ENCODE results near the gene C11orf86. TPM values are rescaled to one million over a fixed set of nuclear protein-coding genes. Genes with fewer than 3 reads are reported as not detected.

The C11orf86 gene
- total and polyA plus RNA-seq, 10 of the 15 experiments (the other 5 are each of a cell fraction or from before 2014, with no cell fraction given), result not detected

- ChIA-PET SMC1A (ENCODE audit: uncharacterized antibody, unreplicated experiment) (no interaction called here), CTCF (interaction anchor here (0.6 to 1.0 kb wide), 2 partner anchors 15 to 17 kb away, joined by 3 read pairs; no protein-coding TSS in a partner anchor), RAD21 (ENCODE audit: unreplicated experiment) (interaction anchor here (0.6 kb wide), 1 partner anchor 263 kb away, joined by 3 read pairs; no protein-coding TSS in a partner anchor), POLR2A (interaction anchor here (0.6 kb wide), 1 partner anchor 1017 kb away, joined by 3 read pairs; no protein-coding TSS in a partner anchor)
- intact Hi-C loops (cut with micrococcal nuclease; ENCODE audit: unreplicated experiment), result no loop called here
- in situ Hi-C loops (cut with MboI), result no loop called here
- 56% methylated on average over 13 of the region's 14 CpGs for WGBS (ENCODE audit: insufficient coverage, insufficient replicate concordance, low lambda C conversion rate, missing lambda C conversion rate)
- FAIRE-seq, result no peak
- Histone ChIP-seq H3K4me2 (ENCODE audit: control insufficient read depth, insufficient read depth) (no peak overlapping the region), H3K36me3 (ENCODE audit: control insufficient read depth in 2 of 2, insufficient read depth in 2 of 2, low read length in 1 of 2) (no peaks in the 10 kb centered on the region), H3K4me1 (ENCODE audit: control insufficient read depth, insufficient read depth, low read length) (no peaks in the 10 kb centered on the region), H3K9me3 (replicated peaks; ENCODE audit: control insufficient read depth, insufficient read depth, low read length) (no peaks in the 10 kb centered on the region), H3K27me3 (replicated peaks in 1 of 2; ENCODE audit: control insufficient read depth in 2 of 2, insufficient read depth in 2 of 2, low read length in 1 of 2) (no peaks in the 10 kb centered on the region), H2AFZ (ENCODE audit: control insufficient read depth, low read depth, low read length) (peak overlapping the region; percentile 70), H3K27ac (ENCODE audit: control insufficient read depth, insufficient read depth) (no peak overlapping the region), H3K4me3 (no peak overlapping the region), H4K20me1 (ENCODE audit: control insufficient read depth, insufficient read depth) (no peaks in the 10 kb centered on the region), H3K79me2 (ENCODE audit: control insufficient read depth, insufficient read depth, low read length) (no peaks in the 10 kb centered on the region), H3K9ac (ENCODE audit: control insufficient read depth, insufficient read depth, low read length) (no peak overlapping the region)
- ATAC-seq, result peak; percentile 53
- no TSS peak for BruUV-seq (replicated peaks)
- DNase-seq (ENCODE audit: low read depth, low spot score), result no peak
- no peak for TF ChIP-seq SMAD1 (IDR thresholded peaks at IDR 0.05; ENCODE audit: low read depth, partially characterized antibody)
- peak; percentile 84 for TF ChIP-seq USF1 (IDR thresholded peaks at IDR 0.05; ENCODE audit: borderline replicate concordance, extremely low read length, insufficient read depth, low read depth, low read length)
- peak; percentile 39; the same call in 1 of the 2 replicates for TF ChIP-seq ATF3 (IDR thresholded peaks at IDR 0.05; ENCODE audit: borderline replicate concordance, extremely low read depth, low read depth, low read length)
- TF ChIP-seq CTCF (IDR thresholded peaks at IDR 0.05 in 2 of 3, conservative IDR thresholded peaks at IDR 0.05 in 1 of 3; ENCODE audit: control insufficient read depth in 2 of 3, extremely low read depth in 1 of 3, insufficient read depth in 1 of 3, low read depth in 3 of 3, low read length in 3 of 3), result no peak
- TF ChIP-seq YY1 (IDR thresholded peaks at IDR 0.05; ENCODE audit: low read depth, low read length), result peak; percentile 90
- no peak for TF ChIP-seq IRF4 (IDR thresholded peaks at IDR 0.05; ENCODE audit: low read depth, low read length)
- TF ChIP-seq NFYB (IDR thresholded peaks at IDR 0.05; ENCODE audit: insufficient read depth, low read depth, low read length), result peak; percentile 74
- TF ChIP-seq HDAC6 (IDR thresholded peaks at IDR 0.05; ENCODE audit: unreplicated experiment), result no peak
- no peak for TF ChIP-seq ATF2 (IDR thresholded peaks at IDR 0.05; ENCODE audit: low read length)
- no peak for TF ChIP-seq PAX5 (IDR thresholded peaks at IDR 0.05; ENCODE audit: borderline replicate concordance, low read depth, low read length)
- TF ChIP-seq PKNOX1 (IDR thresholded peaks at IDR 0.05), result no peak
- TF ChIP-seq BRCA1 (IDR thresholded peaks at IDR 0.05; ENCODE audit: low read depth, low read length), result no peak
- no peak for TF ChIP-seq NR2C1 (IDR thresholded peaks at IDR 0.05)
- TF ChIP-seq RELA (IDR thresholded peaks at IDR 0.05; ENCODE audit: borderline replicate concordance, partially characterized antibody), result no peak
- no peak for TF ChIP-seq CHD2 (IDR thresholded peaks at IDR 0.05; ENCODE audit: borderline replicate concordance, low read depth, low read length)
- no peak for TF ChIP-seq TCF3 (IDR thresholded peaks at IDR 0.05; ENCODE audit: borderline replicate concordance, insufficient read depth, low read depth, low read length)
- no peak for TF ChIP-seq MEF2B (IDR thresholded peaks at IDR 0.05; ENCODE audit: partially characterized antibody, poor library complexity, severe bottlenecking)
Observed at GRCh38 chr11:67006029-67006884, 31.2 kb downstream of the C11orf86 start.
